GM10266 (cell line): ENCODE data around the gene CHMP1B.

Experiments used
- DNase-seq: peaks from one replicate; pipeline ENCODE4 v3.0.0; 2012; ENCODE audit errors: extremely low spot score
- CTCF ChIP-seq: IDR thresholded peaks from 2 replicates; pipeline ENCODE4 v1.5.1; 2012; ENCODE audit warnings: mild to moderate bottlenecking, low read depth; ENCODE audit not compliant: control insufficient read depth, insufficient read depth; ENCODE audit errors: missing control alignments

CHMP1B gene

DNA sequence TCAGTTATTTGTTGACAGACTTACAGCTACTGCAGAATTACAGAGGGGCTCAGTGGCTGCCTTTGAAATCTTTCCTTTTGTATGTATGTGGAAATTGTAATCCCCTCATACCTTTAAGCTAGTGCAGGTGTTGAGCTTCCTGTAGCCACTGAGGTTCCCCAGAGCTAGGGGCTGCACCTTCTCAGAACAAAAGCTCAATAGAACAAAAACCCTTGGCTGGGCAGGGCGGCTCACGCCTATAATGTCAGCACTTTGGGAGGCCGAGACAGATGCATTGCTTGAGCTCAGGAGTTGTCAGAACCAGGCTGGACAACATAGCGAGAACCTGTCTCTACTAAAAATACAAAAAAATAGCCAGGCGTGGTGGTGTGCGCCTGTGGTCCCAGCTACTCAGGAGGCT lies 41.3 kb upstream of the CHMP1B start:
- no peak for TF ChIP-seq CTCF
- DNase-seq: no peak

- TF ChIP-seq CTCF: no peak
- DNase-seq: no peak
Observed at GRCh38 chr18:11810379-11810778, 40.8 kb upstream of the CHMP1B start.

- DNase-seq: no peak
- TF ChIP-seq CTCF: no peak
Observed at GRCh38 chr18:11811009-11811408, 40.2 kb upstream of the CHMP1B start.

DNA sequence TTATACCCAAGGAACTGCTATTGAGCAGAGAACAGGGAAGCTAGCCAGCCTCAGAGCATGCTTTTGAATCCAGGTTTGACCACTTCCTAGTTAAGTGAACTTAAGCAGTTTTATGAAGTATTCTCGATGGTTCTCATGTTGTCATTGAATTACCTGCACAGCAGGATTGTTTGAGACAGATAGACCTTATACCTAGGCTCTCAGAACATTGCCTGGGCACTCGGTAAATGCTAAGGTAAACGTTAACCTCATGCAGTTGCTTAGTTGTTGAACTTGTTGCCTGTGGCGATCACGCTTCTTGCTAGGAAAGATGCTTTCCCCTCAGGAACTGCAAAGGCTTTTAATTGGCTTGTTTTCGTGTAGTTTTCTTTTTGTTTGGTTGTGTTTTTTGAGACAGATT lies 34.0 kb upstream of the CHMP1B start:
- no peak for TF ChIP-seq CTCF

DNA sequence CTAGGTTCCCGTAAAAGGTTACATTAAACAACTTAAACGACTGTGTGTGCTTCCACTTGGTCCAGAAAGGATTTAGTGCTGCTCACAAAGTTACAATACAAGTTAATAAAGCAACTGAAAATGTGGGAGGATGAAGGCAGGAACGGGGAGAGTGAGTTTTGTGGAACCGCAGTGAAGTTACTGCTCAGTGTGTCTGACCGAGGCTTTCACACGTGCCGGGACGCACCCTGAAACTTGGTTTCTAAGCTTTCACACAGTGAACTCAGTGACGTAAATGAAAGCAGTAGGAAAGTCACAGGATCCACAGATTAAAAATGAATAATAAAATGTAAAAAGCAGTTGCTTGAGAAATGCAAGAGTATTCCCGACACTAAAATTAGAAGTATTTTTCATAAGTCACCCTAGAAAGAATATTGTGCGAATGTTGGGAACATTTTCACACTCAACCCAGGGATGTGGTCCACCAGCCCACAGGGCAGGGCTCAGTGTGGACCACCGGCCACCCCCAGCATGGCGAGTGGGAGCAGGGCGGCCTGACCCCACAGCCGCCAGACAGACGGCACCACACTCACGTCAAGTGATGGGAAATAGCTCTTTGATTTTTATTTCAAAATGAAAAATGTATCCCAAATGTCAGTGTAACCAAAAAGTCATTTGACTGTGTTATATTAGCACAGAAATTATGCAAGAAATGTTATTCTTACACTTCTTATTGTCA lies 32.6 kb upstream of the CHMP1B start:
- DNase-seq: no peak
- no peak for TF ChIP-seq CTCF

More for the DNA sequence above, 34.0 kb upstream of the CHMP1B start:
- DNase-seq: no peak

- TF ChIP-seq CTCF: no peak
- DNase-seq: no peak
Observed at GRCh38 chr18:11819938-11820337, 31.3 kb upstream of the CHMP1B start.

DNA sequence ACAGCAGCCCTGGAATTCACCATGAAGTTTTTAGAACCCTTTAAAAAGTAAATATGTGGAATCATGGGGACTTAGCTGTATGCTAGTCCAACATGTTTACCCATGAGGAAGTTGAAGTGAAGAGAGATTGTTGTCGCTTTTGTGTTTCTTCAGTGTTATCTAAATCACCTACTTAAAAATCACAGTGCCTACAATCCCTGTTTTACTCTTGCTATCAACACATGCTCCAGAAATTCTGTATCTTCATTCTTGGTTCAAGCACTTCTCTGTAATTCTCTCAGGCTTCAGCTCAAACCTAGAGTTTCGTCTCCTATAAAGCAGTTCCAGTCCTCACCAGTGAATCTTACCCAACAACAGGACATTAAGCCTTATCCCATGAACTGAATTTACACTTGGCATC lies 30.5 kb upstream of the CHMP1B start:
- TF ChIP-seq CTCF: no peak
- no peak for DNase-seq
